NCI-H146 (cell line): ENCODE results near the gene NHSL1.

Experiments
- DNase-seq: peaks from one replicate; lab custom pipeline; 2025; lab: John Stamatoyannopoulos, UW

Gene NHSL1

GRCh38 chr6:138401960-138402837 is 97.1 kb downstream of the NHSL1 start:
- no peak for DNase-seq

- no peak for DNase-seq
Observed at GRCh38 chr6:138400326-138400725, 99.0 kb downstream of the NHSL1 start.

GRCh38 chr6:138397128-138398122 is 101.9 kb downstream of the NHSL1 start:
- DNase-seq: no peak

GRCh38 chr6:138396709-138397108 is 102.6 kb downstream of the NHSL1 start:
- DNase-seq: no peak

GRCh38 chr6:138393871-138394783 is 105.2 kb downstream of the NHSL1 start:
- no peak for DNase-seq

DNA sequence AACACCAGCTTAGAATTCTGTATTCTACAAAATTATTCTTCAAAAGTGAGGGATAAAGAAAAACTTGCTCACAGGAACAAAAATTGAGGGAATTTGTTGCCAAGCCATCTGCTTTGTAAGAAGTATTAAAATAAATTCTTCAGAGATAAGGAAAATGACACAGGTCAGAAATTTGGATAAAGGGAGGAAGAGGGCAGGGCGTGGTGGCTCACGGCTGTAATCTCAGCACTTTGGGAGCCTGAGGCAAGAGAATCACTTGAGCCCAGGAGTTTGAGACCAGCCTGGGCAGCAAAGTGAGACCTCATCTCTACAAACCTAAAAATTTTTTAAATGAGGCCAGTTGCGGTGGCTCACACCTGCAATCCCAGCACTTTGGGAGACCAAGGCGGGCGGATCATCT is 109.7 kb downstream of the NHSL1 start:
- no peak for DNase-seq

GRCh38 chr6:138387577-138388368 is 111.5 kb downstream of the NHSL1 start:
- peak; percentile 90 for DNase-seq

DNA sequence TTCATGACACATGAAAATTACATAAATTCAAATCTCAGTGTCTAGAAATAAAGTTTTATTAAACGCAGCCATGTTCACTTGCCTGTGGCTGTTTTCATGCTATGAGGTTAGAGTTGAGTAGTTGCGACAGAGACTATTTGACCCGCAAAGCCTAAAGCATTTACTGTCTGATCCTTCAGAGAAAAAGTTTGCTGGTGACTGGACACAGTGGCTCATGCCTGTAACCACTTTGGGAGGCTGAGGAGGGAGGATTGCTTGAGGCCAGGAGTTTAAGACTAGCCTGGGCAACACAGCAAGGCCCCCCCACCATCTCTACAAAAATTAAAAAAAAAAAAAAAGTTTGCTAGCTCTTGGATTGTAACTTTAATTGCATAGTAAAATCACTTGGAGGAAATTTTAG is 112.4 kb downstream of the NHSL1 start:
- DNase-seq: no peak

DNA sequence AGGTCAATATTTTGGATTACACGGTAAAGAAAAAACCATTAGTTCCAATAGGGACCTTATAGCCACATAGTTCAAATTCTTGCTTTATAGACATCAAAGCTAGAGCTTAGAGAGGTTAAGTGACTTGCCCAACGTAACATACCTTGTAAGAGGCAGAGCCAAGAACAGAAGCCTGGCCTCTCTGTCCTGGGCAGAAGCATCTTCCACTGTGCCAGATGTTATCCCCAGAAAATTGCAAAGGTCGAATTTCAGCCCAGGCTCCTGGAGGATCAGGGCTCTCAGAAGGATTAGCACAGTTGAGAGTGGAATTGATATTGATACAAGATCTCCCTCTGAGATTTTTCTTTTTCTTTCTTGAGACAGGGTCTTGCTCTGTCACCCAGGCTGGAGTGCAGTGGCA is 115.5 kb downstream of the NHSL1 start:
- no peak for DNase-seq

DNA sequence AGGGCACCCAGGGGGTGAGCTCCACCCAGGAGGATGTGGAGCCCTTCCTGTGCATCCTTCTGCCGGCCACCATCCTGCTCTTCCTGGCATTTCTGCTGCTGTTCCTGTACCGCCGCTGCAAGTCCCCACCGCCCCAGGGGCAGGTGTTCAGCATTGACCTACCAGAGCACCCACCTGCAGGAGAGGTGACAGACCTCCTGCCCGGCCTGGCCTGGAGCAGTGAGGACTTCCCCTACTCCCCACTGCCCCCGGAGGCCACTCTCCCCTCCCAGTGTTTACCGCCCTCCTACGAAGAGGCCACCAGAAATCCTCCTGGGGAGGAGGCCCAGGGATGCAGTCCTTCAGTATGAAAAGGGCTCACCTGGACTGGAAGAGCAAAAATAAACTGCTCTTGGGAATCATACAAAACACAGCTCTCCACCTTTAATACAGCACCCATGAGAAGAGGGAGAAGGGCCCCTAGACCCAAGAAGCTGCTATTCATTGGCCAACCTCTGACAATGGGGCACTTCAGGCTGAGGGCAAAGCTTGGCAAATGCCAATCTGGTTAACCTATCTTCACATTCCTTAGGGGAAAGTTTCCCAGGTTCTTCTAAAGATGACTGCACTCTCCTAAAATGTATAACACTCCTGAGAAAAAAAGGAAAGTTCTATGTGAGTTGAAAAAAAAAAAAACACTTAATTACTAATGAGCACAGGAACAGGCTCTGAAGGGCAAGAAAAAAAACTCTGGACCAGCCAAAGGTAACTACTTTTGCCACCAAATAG is 116.6 kb downstream of the NHSL1 start:
- DNase-seq: peak; percentile 98

DNA sequence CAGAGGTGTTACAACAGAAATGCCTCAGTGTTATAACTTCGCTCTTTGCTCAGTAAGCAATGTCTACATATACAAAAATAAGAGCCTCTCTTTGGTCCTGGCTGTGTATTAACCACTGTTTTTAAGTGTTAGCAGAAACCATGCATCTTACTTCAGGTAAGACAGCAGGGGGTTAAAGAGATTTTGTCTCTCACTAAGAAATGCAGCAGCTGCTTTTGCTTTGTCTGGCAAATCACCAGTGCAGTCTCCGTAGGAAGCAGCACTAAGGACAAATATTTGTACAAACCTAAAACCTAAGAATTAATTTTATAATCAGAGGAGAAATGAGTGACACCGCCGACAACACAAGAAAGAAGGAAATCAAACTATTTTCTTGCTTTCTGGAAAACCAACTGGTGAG is 120.8 kb downstream of the NHSL1 start:
- DNase-seq: peak; percentile 87

DNA sequence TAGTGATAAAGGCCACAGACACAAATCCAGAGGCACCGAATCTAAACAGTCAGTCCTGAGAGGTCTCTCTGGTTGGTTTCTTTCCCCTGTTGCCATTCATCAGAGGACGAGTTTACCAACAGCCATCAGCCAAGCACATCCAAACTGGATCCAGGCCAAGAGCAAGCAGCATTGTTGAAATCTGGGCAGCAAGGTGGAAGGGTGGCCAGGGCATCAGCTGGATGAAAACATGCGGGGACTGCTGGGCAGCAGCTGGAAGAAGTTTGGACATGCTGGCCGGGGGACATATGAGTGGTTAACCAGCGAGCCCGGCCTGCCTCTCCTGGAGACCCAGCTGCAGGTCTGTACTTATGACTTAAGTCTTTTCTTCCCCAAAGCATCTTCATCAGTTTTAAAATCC is 121.5 kb downstream of the NHSL1 start, which contains the start of gene SMIM28:
TSS of gene SMIM28 (plus strand) at position 62 of the 400 bp plus-strand sequence. CDS start at position 230, 168 bp downstream.
- DNase-seq: peak; percentile 77

DNA sequence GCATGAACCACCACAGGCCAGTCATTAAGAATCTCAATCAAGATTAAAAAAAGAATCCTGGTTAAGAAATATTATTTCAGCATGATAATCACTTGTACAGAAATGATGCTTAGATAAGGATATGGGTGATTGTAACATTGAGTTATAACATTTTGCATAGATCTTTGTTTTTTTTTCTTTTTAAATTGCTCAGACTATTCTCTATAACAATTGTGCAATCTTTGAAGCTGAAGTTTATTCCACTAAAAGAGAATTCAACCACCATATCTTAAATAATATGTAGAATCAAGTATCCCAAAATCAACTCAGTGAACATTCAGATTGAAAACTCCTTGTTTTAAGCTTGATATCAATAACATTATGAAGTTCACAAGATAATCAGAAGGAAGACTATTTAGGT is 122.3 kb downstream of the NHSL1 start:
- no peak for DNase-seq

DNA sequence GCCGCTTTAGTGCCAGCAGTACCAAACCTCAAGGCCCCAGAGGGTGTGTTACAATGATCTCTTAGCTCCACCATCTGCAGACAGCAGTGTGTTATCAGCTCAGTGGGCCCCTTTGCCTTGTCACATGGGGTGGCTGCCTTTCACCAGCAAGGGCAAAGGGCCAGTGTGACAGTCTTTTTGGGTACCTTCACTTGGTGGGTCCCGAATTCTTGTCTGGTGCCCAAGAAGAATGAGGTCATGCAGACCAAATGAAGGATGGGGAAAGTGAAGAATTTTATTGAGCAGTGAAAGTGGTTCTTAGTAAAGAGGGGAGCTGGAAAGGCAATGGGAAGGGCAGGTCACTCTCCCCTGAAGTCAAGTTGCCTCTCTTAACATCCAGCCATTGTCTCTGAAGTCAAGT is 124.5 kb downstream of the NHSL1 start:
- no peak for DNase-seq

DNA sequence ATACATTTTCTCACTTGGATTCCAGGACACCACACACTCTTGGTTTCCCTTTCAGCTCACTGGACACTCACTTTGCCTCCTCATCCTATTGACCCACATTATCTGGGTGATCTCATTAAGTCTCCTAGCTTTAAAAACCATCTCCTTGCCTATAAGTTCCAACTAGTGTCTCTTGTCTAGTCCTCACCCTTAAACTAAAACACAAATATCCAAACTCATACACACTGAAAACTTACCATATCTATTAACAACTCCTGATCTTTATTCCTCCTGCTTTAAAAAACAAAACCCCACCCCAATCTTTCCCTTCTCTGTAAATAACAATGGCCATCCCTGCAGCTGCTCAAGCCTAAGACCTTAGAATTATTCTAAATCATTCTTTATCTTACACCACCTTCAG is 125.1 kb downstream of the NHSL1 start:
- DNase-seq: no peak

- no peak for DNase-seq
Observed at GRCh38 chr6:138372711-138373463, 126.4 kb downstream of the NHSL1 start.
